Measurements from ENCODE around the gene ZNF362.
A peak's percentile ranks its signal among the peaks of the same experiment; 100 is the strongest.
"Not testable (repeated sequence)": the region's sequence is repeated elsewhere in the genome, so short reads cannot be mapped to it uniquely, and the experiment has no call there.

The ZNF362 gene

GRCh38 chr1:33286451-33287185, 30.3 kb downstream of the ZNF362 start:
- no peak for DNase-seq (ENCODE audit: low read depth in 2 of 2)

- DNase-seq (ENCODE audit: low read depth in 2 of 2): no peak
Measured at GRCh38 chr1:33287317-33287716, 31.0 kb downstream of the ZNF362 start.

DNA sequence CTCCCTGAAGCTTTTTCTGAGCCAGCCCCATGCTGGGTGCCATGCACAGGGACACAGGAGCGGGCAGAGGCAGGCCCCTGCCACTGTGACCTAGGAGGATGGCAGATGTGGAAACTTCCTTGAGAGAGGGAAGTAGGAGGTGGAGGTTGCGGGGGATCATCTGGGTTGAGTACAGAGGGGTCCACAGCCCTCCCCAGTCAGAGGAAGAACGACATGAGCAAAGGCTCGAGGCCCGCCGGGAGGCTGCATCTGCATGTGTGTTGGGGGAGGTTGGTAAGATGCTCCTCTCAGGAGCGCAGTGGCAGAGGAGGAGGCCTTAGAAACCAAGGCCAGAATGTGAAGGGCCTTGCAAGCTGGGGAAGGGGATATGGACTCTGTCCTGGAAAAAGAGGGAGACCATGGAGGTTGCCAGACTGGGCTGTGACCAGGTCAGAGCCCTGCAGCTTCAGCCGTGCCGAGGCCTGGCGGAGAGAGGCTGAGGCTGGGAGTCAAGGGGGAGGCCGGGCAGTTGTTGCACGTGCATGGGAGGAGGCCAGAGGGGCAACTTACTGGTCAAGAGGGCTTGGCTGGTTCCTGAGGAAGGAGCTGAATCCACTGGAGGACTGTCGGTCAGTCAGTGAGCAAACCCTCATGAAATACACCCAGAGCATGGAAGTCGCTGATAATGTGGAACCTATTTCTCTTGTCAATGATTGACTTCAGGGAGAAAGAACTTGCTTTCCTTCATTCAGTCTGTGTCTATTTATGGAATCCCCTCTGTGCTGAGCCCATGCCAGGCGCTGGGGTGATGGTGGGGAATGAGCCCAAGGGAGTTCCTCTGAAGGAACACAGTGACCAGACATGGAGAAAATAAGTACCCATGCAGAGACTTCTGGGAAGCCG, 32.9 kb downstream of the ZNF362 start:
- no peak for DNase-seq (ENCODE audit: low read depth in 2 of 2)

- DNase-seq (ENCODE audit: low read depth in 2 of 2): no peak
Measured at GRCh38 chr1:33289858-33290154, 33.5 kb downstream of the ZNF362 start.

GRCh38 chr1:33290615-33291014, 34.3 kb downstream of the ZNF362 start:
- DNase-seq (ENCODE audit: low read depth in 2 of 2): not testable (repeated sequence)

DNA sequence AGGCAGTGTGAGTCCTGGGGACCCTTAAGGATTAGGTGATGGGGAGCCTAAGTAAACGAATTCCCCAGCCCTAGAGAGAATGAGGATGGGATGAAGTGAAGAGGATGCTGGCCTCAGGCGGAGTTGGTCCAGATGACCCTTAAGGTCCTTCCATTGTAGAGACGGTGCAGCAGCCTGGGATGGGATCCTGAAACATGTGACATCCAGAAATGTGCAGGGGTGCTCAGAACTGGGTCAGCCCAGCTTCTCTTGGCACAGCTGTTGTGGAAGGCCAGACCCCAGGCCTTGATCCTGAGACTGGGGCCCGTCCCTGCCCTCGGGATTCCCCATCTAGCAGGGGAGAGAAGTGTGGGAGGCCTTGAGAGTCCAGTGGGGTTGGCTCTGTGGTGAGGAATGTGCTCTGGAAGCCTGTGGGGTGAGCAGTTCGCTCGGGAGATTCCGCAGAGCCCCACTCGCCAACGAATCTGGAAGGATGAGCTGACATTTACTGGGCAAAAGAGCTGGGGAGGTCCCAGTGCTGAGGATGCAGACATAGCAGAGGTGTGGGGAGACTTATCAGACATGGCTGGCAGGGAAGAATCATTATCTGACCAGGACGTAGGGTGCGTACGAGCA, 36.5 kb downstream of the ZNF362 start:
- no peak for DNase-seq (ENCODE audit: low read depth in 2 of 2)

DNA sequence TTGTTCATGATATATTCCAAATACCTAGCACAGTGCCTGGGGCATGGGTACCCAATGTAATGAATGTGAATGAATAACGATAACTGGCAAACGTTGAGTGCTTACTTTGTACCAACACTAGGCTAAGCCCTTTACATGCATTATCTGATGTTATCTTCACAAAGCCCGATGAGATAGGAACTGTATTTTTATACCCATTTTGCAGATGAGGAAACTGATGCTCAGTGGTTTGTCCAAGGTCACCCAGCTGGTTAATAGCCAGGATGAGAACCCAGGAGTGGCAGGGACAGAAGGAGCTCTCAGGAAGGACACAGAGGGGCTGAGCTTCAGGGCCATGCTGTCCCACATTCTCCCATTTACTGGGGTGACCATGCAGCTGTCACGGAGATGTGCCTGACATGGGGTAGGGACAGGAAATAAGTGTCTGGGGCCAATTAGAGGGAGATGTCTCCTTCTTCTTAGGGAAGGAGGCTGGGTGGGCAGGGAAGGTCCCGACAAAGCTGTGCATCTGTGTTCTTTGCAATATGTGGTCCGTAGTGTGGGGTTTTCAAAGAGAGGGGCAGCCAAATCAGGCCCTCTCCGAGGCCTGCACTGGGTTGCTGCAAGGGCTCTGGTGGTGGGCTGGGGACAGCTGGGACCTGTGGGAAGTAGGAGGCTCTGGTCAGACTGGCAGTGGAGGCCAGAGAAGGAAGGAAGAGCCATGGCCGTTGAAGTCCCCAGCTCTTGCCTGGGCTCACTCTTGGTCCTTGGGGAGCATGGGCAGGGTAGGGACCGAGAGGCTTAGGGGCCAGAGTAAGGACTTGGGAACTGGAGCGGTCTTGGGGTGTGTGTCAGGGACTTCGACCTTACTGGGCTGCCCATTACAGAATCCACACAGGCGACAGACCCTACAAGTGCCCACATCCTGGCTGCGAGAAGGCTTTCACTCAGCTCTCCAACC, 38.0 kb downstream of the ZNF362 start:
- DNase-seq (ENCODE audit: low read depth in 2 of 2): no peak

DNA sequence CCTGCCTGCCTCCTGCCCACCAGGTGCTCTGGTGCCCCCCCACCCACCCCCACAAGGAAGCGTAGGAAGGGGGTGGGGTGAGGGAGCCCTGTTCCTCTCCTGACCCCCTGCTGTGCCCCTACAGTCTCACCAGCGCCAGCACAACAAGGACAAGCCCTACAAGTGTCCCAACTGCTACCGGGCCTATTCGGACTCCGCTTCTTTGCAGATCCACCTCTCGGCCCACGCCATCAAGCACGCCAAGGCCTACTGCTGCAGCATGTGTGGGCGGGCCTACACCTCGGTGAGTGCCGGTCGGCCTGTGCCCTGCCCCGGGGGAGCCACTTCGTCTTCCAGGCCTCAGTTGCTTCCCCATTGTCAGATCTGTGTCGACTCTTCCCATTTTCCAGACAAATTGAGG, 38.7 kb downstream of the ZNF362 start:
- no peak for DNase-seq (ENCODE audit: low read depth in 2 of 2)

- DNase-seq (ENCODE audit: low read depth in 2 of 2): peak; percentile 77 to 85
Measured at GRCh38 chr1:33295450-33296081, 39.3 kb downstream of the ZNF362 start.

DNA sequence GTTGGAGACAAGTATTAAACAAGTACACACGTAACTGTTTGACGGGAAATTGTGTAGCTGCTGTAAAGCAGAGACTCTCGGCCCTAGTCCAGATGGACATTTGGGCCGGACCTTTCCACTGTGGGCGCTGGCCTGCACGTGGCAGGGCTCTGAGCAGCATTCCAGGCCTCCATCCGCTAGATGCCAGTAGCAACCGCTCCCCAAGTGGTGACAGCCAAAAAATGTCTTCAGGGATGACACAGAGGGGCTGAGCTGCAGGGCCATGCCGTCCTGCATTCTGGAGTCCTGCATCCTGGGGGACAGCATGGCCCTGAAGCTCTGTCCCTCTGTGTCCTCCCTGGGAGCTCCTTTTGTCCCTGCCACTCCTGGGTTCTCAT, 39.8 kb downstream of the ZNF362 start:
- no peak for DNase-seq (ENCODE audit: low read depth in 2 of 2)

- DNase-seq (ENCODE audit: low read depth in 2 of 2): no peak
Measured at GRCh38 chr1:33296824-33297223, 40.5 kb downstream of the ZNF362 start.

DNA sequence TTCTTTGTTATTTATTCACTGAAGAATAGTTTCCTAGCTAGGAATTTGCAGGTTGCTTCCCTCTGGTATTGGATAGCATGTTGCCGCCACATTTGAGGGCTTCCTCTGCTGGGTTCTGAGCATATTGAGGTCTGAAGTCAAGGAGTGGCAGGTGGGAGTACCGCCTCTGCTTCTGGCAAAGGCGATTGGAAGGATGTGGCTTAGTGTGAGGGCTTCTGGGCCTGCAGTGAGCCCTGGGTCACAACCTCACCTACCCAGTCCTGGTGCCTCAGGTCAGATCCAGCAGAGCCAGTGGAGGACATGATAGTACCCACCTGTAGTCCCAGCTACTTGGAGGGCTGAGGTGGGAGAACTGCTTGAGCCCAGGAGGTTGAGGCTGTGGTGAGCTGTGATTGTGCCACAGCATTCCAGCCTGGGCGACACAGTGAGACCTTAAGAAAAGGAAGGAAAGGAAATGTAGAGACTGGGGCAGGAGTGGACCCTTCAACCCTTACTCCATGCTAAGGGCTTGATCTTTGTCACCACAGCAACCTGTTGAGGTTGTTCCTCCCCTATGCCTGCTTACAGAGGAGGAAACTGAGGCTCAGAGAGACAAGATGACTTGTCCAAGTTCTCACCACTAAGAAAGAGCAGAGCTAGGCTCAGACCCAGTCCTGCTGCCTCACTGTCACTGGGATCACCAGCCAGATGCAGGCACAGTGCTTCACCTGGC, 41.8 kb downstream of the ZNF362 start:
- DNase-seq (ENCODE audit: low read depth in 2 of 2): no peak

DNA sequence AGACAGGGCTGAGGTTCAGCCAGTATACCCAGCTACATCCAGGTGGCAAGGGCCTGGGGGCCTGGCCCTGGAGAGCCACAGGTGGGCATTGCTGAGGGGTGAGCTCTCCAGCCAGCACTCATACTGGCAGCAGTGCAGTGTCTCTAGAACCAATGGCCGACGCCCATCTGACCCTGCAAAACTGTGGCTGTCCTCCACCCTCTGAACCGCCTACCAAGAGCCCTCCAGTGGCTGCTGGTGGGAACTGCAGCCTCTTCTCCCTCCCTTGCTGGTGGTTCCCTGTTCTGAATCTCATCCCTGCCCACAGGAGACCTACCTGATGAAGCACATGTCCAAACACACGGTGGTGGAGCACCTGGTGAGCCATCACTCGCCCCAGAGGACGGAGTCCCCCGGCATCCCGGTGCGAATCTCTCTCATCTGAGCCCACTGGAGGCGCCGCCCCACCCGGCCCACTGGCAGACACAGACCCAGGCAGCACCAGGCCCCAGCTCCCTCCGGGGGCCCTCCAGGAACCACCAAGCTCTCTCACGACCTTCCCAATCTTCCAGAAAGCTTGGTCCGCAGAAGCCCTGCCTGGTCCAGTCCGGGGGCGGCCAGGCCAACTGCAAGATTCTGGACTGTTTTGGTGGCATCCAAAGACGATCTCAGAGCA, 42.5 kb downstream of the ZNF362 start:
- peak; percentile 55 to 61 for DNase-seq (ENCODE audit: low read depth in 2 of 2)

- DNase-seq (ENCODE audit: low read depth in 2 of 2): no peak
Measured at GRCh38 chr1:33299461-33300155, 43.3 kb downstream of the ZNF362 start.

GRCh38 chr1:33300673-33301072, 44.4 kb downstream of the ZNF362 start:
- no peak for DNase-seq (ENCODE audit: low read depth in 2 of 2)

DNA sequence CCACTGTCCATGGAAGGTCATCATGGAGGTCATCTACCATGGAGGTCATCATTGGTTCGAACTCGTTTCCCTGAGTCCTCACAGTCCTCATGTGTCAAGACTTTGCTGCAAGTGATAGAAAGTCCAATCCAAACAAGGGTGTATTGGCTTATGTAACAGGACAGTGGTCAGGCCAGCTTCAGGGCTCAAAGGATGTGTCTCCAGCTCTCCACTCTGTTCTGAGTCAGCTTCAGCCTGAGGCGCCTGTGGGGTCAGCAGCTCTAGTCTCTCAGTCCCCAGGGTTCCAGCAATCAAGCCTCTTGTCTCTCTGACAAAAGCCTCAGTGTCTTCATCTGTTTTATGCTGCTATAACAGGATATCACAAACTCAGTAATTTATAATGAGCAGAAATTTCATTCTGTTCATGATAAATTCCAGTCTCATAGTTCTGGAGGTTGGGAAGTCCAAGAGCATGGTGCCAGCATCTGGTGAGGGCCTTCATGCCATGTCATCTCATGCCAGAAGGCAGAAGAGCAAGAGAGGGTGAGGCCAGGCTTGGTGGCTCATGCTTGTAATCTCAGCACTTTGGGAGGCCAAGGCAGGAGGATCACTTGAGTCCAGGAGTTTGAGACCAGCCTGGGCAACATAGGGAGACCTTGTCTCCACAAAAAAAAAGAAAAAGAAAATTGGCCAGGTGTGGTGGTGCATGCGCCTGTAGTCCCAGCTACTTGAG, 45.1 kb downstream of the ZNF362 start:
- no peak for DNase-seq (ENCODE audit: low read depth in 2 of 2)

DNA sequence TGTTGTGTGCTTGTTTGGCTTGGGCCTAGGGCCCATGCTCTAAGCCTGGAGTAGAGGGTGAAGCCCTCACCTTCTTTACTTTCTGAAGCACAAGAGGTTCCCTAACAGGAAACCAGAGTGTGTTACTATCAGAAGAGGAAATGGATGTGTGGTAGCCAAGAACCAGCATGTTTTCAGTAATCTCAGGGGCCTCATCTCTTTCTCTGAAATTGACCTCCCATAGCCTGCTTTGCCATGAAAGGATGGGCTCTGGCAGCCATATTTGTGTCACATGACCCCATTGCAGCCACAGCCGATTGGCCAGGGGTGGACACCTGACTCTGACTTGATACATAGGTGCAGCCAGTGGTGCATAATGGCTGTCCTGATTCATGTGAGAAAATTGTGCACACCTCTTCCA, 46.0 kb downstream of the ZNF362 start:
- DNase-seq (ENCODE audit: low read depth in 2 of 2): no peak

DNA sequence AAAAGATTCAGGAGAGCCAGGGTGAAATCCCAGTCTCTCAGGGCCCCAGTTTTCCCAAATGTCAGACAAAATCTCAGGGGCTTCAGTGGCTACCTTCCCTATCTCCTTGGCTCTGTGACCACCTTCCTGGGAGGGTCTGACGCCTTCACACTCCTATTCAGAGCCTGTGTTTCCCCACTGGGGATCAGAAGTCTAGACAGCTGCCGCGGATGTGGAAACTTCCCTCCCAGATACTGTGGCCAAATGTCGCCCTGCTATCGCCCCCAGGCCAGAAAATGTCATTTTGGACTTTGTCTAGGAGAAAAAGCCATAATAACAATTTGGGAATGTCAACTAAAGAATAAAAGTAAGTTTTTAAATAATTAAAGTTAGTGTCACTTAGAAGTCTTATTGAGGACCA, 48.7 kb downstream of the ZNF362 start:
- DNase-seq (ENCODE audit: low read depth in 2 of 2): no peak

Measured in stimulated activated CD4-positive, alpha-beta T cell treated with anti-CD3 and anti-CD28 coated beads, Interleukin-4, amount 100 ng/mL, for 48 hours (primary cell).